Suprapubic skin (tissue), 4 donors: ENCODE results near the gene CYP4F8.

Source experiments
- EP300 ChIP-seq: sonication (generic); formaldehyde crosslinking; IDR thresholded peaks from one replicate; pipeline ENCODE4 v1.6.1; 2017; ENCODE audit warnings: antibody characterized with exemption
- POLR2A ChIP-seq, 2 donors: fragments of 450-650 bp; IDR thresholded peaks; one replicate each; pipeline ENCODE4 v1.6.1; 2017; ENCODE audit warnings: antibody characterized with exemption in 2 of 2, mild to moderate bottlenecking in 2 of 2, moderate library complexity in 2 of 2
- POLR2AphosphoS5 ChIP-seq, 3 donors: sonication (generic); formaldehyde crosslinking; IDR thresholded peaks; one replicate each; pipeline ENCODE4 v1.6.1; 2017; ENCODE audit warnings: antibody characterized with exemption in 3 of 3
- TF ChIP-seq, protein P1 (sequence below), 2 donors: fragments of 200-600 bp in 1 of 2; fragments of 450-650 bp in 1 of 2; sonication (generic) in 1 of 2; IDR thresholded peaks; one replicate each; pipeline ENCODE4 v1.5.1; 2016 to 2019; ENCODE audit warnings: antibody characterized with exemption in 2 of 2, mild to moderate bottlenecking in 1 of 2, moderate library complexity in 1 of 2

DNA sequence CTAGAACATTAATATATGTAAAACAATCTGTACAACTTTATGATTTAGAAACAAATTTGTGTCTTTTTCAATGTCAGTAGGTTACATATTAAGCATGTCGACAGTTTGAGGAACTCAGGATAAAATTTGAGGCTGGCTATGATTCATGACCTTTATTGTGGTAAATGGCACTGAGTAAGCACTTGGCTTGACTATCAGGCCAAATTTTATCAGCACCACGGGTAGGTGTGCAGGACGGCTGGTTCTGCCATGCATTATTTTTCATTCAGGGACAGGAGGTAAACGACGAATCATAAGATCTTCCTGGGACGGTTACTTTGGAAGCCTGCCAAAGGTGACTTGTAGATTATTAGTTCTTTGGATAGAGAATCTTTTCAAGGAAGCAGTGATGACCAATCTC lies 19.9 kb upstream of the CYP4F8 start:
- TF ChIP-seq, protein P1, sequence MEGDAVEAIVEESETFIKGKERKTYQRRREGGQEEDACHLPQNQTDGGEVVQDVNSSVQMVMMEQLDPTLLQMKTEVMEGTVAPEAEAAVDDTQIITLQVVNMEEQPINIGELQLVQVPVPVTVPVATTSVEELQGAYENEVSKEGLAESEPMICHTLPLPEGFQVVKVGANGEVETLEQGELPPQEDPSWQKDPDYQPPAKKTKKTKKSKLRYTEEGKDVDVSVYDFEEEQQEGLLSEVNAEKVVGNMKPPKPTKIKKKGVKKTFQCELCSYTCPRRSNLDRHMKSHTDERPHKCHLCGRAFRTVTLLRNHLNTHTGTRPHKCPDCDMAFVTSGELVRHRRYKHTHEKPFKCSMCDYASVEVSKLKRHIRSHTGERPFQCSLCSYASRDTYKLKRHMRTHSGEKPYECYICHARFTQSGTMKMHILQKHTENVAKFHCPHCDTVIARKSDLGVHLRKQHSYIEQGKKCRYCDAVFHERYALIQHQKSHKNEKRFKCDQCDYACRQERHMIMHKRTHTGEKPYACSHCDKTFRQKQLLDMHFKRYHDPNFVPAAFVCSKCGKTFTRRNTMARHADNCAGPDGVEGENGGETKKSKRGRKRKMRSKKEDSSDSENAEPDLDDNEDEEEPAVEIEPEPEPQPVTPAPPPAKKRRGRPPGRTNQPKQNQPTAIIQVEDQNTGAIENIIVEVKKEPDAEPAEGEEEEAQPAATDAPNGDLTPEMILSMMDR (IDR thresholded peaks at IDR 0.05) = no peak
- TF ChIP-seq EP300 = no peak
- no peak for TF ChIP-seq POLR2A (IDR thresholded peaks at IDR 0.05)
- TF ChIP-seq POLR2AphosphoS5 (IDR thresholded peaks at IDR 0.05) = no peak
